GM23338 (cell line): ENCODE results near the gene ZFP64.

ENCODE experiments used
- CREB1 ChIP-seq: fragments of 250-450 bp; sonication (Bioruptor Pico); IDR thresholded peaks from 2 replicates; pipeline ENCODE4 v1.5.0; 2020; ENCODE audit warnings: low read depth, mild to moderate bottlenecking, moderate library complexity
- CTCF ChIP-seq, 2 experiments: fragments of 200-600 bp in 1 of 2; sonication (generic) in 1 of 2; conservative IDR thresholded peaks; 2 replicates each; pipeline versions ENCODE4 v1.5.1 to v1.6.1; 2016 to 2017; ENCODE audit warnings: antibody characterized with exemption in 2 of 2, low read depth in 2 of 2, mild to moderate bottlenecking in 2 of 2, moderate library complexity in 1 of 2
- ETS1 ChIP-seq: IDR thresholded peaks from 2 replicates; pipeline ENCODE4 v1.6.1; 2016; ENCODE audit warnings: antibody characterized with exemption
- EZH2 ChIP-seq: fragments of 200-600 bp; sonication (generic); IDR thresholded peaks from one replicate; pipeline ENCODE4 v1.8.0; 2017; ENCODE audit warnings: antibody characterized with exemption, mild to moderate bottlenecking, low read depth; ENCODE audit not compliant: unreplicated experiment
- EZH2phosphoT487 ChIP-seq: fragments of 200-600 bp; sonication (generic); IDR thresholded peaks from one replicate; pipeline ENCODE4 v1.8.1; 2018; ENCODE audit warnings: antibody characterized with exemption; ENCODE audit not compliant: unreplicated experiment
- JUNB ChIP-seq: IDR thresholded peaks from one replicate; pipeline ENCODE4 v1.6.1; 2016; ENCODE audit warnings: antibody characterized with exemption; ENCODE audit not compliant: unreplicated experiment
- NANOG ChIP-seq: IDR thresholded peaks from 2 replicates; pipeline ENCODE4 v1.6.1; 2016; ENCODE audit warnings: antibody characterized with exemption, borderline replicate concordance
- POLR2AphosphoS5 ChIP-seq: IDR thresholded peaks from 2 replicates; pipeline ENCODE4 v1.6.1; 2016; ENCODE audit warnings: antibody characterized with exemption, low read depth
- REST ChIP-seq: IDR thresholded peaks from one replicate; pipeline ENCODE4 v1.6.1; 2018; ENCODE audit warnings: antibody characterized with exemption; ENCODE audit not compliant: unreplicated experiment
- STAT1 ChIP-seq: IDR thresholded peaks from one replicate; pipeline ENCODE4 v1.6.1; 2016; ENCODE audit warnings: antibody characterized with exemption; ENCODE audit not compliant: unreplicated experiment
- ZNF114 ChIP-seq: fragments of 250-450 bp; sonication (Bioruptor Pico); IDR thresholded peaks from 2 replicates; pipeline ENCODE4 v1.5.0; 2020; ENCODE audit warnings: mild to moderate bottlenecking, moderate library complexity
- ZNF331 ChIP-seq: fragments of 250-450 bp; sonication (Bioruptor Pico); IDR thresholded peaks from 2 replicates; pipeline ENCODE4 v1.5.0; 2020; ENCODE audit warnings: low read depth, mild to moderate bottlenecking, moderate library complexity

- TF ChIP-seq EZH2phosphoT487 (no peak), REST (no peak), CTCF (conservative IDR thresholded peaks at IDR 0.05; ENCODE audit: low read depth in 2 of 2) (no peak), POLR2AphosphoS5 (no peak), CREB1 (CRISPR knock-in tag) (no peak), EZH2 (no peak), ETS1 (no peak), JUNB (no peak), NANOG (no peak), ZNF114 (CRISPR knock-in tag) (no peak), STAT1 (no peak), ZNF331 (CRISPR knock-in tag) (no peak)
Observed at GRCh38 chr20:52160049-52160570, 31.5 kb downstream of the ZFP64 start.
